Measurements from ENCODE around the gene ALDH3A2. TPM values are rescaled to one million over a fixed set of nuclear protein-coding genes. Genes with fewer than 3 reads are reported as not detected.

ALDH3A2 gene
- total RNA-seq, 2 experiments from 2014 or later: 29.7 to 41.1 TPM

DNA sequence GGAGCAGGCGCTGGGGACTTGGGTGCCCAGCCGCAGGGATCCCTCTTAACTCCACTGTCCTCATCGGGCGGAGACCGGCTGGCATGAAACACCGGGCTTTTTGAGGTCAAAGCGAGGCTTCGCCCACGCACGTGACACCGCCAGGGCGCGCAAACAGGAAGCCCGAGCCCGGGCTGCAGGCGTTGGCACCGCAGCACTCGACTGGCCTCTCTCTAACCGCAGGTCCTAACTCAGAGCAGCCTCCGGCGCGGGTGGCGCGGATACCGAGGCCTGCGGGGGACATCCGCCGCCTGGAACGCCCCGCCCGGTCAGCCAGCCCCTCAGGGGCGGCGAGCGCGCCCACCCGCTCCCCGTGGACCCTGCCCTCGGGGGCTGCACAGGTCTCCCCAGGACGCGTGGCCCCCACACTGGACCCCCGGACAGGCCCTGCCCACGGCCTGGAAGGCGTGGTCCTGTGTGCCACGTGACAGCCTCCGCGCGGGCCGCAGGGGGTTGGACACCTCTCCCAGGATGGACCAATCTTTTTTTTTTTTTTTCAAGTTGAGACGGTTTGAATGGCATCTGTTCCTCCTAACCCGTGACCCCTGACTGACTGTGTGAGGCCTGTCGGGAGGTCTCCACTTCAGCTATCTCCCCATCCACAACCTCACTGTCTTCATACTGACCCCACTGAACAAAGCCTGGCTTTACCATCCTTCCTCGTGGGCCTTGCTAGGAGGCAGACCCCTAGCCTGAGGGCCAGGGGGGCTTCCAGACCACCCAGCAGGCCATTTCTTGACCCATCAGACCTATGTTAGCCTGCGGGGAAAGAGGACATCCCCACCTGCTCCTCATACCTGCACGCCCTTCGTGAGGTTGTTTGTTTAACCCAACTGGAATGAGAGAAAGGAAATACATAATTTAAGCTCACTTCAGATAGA lies 76.2 kb downstream of the ALDH3A2 start:
- H3K79me2 ChIP-seq (ENCODE audit: insufficient read depth, low read depth, low read length): no peaks in the 10 kb centered on the region
- POLR2A ChIA-PET: no interaction called here
- H3K9me2 ChIP-seq (ENCODE audit: insufficient read depth, low read length): no peaks in the 10 kb centered on the region
- H4K20me1 ChIP-seq (ENCODE audit: insufficient read depth, low read length): no peaks in the 10 kb centered on the region
- BruUV-seq (replicated peaks): no TSS peak
- no peak for DNase-seq (ENCODE audit: low spot score)
- H3K4me3 ChIP-seq (ENCODE audit: low read depth, low read length, poor library complexity, severe bottlenecking): no peak overlapping the region
- no peaks in the 10 kb centered on the region for H3K4me1 ChIP-seq (ENCODE audit: insufficient read depth, low read length, poor library complexity, severe bottlenecking)
- no peak overlapping the region for H2AFZ ChIP-seq (ENCODE audit: low read length)
- CTCF ChIA-PET (ENCODE audit: unreplicated experiment): no interaction called here
- intact Hi-C loops (cut with micrococcal nuclease; ENCODE audit: unreplicated experiment): no loop called here
- TF ChIP-seq, protein P1, sequence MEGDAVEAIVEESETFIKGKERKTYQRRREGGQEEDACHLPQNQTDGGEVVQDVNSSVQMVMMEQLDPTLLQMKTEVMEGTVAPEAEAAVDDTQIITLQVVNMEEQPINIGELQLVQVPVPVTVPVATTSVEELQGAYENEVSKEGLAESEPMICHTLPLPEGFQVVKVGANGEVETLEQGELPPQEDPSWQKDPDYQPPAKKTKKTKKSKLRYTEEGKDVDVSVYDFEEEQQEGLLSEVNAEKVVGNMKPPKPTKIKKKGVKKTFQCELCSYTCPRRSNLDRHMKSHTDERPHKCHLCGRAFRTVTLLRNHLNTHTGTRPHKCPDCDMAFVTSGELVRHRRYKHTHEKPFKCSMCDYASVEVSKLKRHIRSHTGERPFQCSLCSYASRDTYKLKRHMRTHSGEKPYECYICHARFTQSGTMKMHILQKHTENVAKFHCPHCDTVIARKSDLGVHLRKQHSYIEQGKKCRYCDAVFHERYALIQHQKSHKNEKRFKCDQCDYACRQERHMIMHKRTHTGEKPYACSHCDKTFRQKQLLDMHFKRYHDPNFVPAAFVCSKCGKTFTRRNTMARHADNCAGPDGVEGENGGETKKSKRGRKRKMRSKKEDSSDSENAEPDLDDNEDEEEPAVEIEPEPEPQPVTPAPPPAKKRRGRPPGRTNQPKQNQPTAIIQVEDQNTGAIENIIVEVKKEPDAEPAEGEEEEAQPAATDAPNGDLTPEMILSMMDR (conservative IDR thresholded peaks at IDR 0.05; ENCODE audit: low read length): no peak
- TF ChIP-seq EZH2phosphoT487 (IDR thresholded peaks at IDR 0.05; ENCODE audit: borderline replicate concordance, low read depth, low read length): no peak
- H3K36me3 ChIP-seq (ENCODE audit: insufficient read depth, low read length): no peaks in the 10 kb centered on the region
- H3K9me3 ChIP-seq (ENCODE audit: low read length): no peaks in the 10 kb centered on the region
- H3K4me2 ChIP-seq (ENCODE audit: low read length): no peak overlapping the region
- no peak overlapping the region for H3K27ac ChIP-seq (ENCODE audit: low read depth, low read length, poor library complexity, severe bottlenecking)

DNA sequence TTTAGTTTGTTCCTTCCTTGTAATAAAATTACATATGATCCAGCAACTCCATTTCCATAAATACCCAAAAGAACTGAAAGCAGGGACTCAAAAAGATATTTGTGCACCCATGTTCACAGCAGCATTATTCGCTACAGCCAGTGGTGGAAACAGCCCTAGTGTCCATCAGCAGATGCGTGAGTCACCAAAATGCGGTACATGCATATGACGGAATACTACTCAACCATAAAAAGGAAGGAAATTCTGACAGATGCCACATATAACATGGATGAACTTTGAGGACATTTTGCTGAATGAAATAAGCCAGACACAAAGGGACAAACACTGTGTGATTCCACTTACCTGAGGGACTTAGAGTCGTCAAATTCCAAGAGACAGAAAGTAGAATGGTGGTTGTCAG lies 76.9 kb downstream of the ALDH3A2 start:
- H3K79me2 ChIP-seq (ENCODE audit: insufficient read depth, low read depth, low read length): no peaks in the 10 kb centered on the region
- H4K20me1 ChIP-seq (ENCODE audit: insufficient read depth, low read length): no peaks in the 10 kb centered on the region
- no peak overlapping the region for H3K27ac ChIP-seq (ENCODE audit: low read depth, low read length, poor library complexity, severe bottlenecking)
- no peak overlapping the region for H2AFZ ChIP-seq (ENCODE audit: low read length)
- no peaks in the 10 kb centered on the region for H3K36me3 ChIP-seq (ENCODE audit: insufficient read depth, low read length)
- DNase-seq (ENCODE audit: low spot score): no peak
- H3K9me3 ChIP-seq (ENCODE audit: low read length): no peaks in the 10 kb centered on the region
- TF ChIP-seq, protein P1 (conservative IDR thresholded peaks at IDR 0.05; ENCODE audit: low read length): no peak
- TF ChIP-seq EZH2phosphoT487 (IDR thresholded peaks at IDR 0.05; ENCODE audit: borderline replicate concordance, low read depth, low read length): no peak
- intact Hi-C loops (cut with micrococcal nuclease; ENCODE audit: unreplicated experiment): no loop called here
- no peak overlapping the region for H3K4me3 ChIP-seq (ENCODE audit: low read depth, low read length, poor library complexity, severe bottlenecking)
- H3K4me2 ChIP-seq (ENCODE audit: low read length): no peak overlapping the region
- ChIA-PET POLR2A (no interaction called here), CTCF (ENCODE audit: unreplicated experiment) (no interaction called here)
- BruUV-seq (replicated peaks): no TSS peak
- no peaks in the 10 kb centered on the region for H3K4me1 ChIP-seq (ENCODE audit: insufficient read depth, low read length, poor library complexity, severe bottlenecking)
- H3K9me2 ChIP-seq (ENCODE audit: insufficient read depth, low read length): no peaks in the 10 kb centered on the region
